ENCODE results near the gene FIZ1.
"Not testable (repeated sequence)": the region's sequence is repeated elsewhere in the genome, so short reads cannot be mapped to it uniquely, and the experiment has no call there.

FIZ1 gene

DNA sequence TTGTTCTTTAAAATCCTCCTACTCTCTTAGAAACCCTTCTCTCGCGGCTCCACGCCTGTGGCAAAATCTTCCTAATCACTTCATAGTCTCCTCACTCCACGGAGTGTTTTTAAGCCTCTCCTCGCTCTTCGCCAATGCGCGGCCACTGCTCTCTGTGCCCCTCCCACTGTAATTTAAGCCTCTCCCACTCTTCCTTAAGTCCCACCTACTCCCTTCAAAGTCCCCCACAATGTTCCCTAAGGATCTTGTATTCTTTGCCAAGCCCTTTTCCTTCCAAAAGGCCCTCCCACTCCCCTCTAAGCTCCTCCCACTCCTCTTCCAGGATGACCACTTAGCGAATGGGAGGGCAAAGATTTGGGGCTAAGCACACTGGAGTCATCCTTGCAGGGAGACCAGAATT lies 1.3 kb downstream of the FIZ1 start:
- no peak for DNase-seq

DNA sequence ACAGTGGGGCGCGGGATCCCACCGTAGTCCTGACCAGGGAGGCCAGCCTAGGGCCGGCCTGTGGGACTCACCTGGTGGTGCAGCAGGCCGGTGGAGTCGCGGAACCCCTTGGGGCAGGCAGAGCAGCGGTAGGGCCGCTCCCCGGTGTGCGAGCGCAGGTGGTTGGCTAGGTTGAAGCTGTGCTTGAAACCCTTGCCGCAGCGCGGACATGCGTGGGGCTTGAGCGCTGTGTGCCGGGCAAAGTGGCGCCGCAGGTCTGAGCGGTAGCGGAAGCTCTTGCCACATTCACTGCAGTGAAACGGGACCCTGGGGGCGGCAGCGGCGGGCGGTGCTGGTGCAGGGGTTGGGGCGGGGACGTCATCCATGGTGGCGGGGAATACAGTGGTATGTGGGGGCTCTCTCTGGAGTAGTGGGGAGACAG lies 1.8 kb downstream of the FIZ1 start:
- no peak for DNase-seq

DNA sequence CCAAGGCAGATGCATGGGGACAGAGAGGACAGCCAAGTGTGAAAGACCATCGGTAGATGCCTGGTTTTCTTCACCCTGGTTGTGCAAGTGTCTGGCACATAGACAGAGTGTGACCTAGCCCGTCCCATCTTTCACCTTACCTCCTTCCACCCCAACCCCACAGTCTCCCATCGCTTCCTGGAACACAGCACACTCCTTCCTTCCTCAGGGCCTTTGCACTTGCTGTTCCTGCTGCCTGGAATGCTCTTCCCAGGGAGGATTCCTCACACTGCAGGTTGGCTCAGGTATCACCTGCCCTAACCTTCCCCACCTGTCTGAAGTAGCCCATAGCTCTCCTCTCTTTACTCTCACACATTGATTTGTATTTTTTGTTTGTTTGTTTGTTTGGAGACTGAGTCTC lies 3.0 kb downstream of the FIZ1 start:
- DNase-seq = no peak

DNA sequence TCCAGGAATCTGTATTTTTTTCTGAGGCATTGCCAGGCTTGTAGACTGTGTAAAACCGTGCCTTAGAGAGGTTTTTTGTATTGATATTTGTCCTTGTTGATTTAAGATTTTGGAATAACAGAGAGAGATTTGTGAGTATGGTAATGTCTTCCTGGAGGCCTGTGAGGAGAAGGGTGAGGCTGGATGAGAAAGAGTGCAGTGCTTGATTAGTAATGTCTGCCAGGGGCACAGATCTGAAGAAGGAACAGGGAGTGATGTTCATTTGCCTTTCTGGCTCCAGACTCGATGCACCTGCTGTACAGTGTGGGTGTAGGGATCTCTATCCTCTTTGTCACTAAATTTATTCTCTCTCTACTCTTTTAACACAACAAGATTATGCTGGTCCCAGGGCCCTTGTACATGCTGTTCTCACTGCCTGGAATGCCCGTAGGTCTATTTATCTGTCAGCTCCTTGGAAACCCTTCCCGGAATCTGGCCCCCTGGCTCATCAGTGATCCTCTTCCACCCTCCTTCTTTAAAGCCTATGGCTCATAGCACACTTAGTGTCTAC lies 4.2 kb downstream of the FIZ1 start:
- no peak for DNase-seq

DNA sequence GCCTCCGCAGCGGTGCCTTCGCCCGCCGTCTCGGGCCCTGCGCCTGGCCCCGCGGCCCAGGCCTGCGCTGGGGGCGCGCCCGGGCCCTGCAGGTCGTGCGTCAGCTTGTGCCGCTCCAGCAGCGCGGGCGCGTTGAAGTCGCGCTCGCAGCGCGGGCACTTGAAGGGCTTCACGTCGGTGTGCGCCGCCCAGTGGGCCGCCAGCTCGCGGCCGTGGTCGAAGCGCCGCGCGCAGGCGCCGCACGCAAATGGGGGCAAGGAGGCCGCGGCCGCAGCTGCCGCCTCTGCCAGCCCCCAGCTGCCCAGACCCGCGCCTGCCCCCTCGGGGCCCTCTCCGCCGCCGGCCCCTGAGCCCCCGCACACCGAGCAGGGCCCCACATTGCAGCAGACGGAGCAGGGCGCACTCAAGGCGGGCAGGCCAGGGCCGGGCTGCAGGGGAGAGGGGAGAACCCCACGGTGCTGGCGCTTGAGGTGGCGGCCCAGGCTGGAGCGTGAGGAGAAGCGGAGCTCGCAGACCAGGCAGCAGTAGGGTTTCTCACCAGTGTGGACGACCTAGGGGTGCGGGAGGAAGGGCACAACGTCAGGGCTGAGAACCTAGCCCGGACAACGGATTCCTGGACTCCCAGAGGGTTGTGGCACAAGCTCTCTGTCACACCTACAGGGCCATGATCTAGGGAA lies 6.1 kb downstream of the FIZ1 start:
- no peak for DNase-seq

DNA sequence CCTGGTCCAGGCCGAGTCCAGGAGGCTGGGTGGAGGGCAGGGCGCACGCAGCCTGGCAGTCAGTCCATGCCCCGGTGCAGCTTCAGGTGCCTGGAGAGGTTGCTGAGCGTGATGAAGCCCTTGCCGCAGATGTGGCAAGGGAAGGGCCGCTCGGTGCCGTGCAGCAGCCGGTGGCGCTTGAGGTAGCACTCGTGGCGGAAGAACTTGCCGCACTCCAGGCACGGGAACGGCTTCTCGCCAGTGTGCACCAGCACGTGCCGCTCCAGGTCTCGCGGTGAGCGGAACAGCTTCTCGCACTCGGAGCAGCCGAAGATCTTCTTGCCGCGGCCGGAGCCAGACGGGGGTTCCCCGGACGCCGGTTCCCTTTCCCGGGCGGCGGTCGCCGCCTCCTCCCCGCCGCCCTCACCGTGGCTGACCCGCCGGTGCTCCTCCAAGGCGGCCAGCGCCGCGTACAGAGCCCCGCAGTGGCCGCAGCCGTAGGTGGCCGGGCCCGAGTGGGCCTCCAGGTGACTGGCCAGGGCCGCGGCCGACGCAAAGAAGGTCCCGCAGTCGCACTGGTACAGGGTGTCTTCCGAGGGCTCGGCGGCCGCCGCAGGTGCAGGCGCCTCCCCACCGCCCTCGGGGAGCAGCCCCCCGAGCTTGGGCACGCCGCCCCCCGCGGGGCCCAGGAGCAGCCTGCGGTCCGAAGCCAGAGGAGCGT lies 6.8 kb downstream of the FIZ1 start:
- DNase-seq = no peak

DNA sequence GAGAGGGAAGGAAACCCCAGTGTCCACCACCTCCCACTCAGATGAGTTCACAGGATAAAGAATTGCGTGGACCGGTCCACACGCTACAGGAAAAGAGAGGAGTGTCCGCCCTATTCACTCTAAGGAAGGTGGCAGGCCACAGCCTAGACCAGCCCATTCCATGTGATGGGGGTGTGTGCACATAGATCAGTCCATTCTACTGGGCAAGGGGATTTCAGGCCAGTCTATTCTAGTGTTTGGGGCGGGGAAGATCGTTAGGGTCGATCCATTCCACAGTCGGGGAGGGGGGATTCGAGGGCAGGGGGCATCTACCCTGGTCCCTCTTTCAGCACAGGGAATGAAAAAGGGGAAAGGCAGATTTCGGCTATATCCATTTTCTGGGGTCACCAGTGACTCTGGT lies 7.8 kb downstream of the FIZ1 start:
- no peak for DNase-seq

DNA sequence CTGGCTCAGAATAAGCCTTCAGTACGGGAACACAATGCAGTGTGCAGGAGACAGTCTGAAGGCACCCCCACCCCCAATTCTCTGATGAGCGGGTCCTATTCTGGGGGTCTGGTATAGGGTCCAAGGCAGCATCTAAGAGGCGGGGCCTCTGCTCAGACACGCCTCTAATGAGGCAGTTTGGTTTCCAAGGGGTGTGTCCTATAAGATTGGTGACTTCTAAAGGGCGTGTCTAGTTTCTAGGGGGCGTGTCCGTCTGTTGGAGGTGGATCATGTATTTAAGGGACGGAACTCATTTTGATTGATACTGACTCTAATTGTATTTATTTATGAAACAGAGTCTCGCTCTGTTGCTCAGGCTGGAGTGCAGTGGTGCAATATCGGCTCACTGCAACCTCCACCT lies 8.7 kb downstream of the FIZ1 start:
- DNase-seq = no peak

DNA sequence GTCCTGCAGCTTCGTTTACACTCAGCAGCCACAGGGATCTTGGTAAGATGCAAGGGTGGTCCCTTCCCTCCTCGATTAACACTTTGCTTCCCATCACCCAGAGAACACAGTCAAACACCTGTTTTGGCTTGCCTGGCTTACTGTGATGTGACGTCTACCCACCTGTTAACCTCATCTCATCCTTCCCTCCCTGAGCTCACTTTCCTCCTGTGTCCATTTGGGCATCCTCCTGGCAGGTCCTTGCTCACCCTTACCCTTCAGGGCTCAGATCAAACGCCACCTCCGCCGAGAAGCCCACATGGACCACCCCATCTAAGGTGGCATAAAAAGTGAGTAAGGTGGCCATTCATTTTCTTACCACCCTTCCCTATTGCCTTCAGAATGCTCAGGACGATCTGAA lies 9.2 kb downstream of the FIZ1 start:
- DNase-seq = no peak

DNA sequence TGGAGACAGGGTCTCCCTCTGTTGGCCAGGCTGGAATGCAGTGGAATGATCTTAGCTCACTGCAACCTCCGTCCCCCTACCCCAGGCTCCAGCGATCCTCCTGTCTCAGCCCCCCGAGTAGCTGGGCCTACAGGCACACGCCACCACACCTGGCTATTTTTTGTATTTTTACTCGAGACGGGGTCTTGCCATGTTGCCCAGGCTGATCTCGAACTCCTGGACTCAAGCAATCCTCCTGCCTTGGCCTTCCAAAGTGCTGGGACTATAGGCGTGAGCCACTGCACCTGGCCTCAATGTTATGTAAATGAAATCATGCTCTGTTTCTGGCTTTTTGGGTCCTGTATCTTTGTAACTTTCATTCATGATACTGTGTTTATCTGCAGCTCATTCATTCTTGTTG lies 10.6 kb downstream of the FIZ1 start:
- DNase-seq = no peak

DNA sequence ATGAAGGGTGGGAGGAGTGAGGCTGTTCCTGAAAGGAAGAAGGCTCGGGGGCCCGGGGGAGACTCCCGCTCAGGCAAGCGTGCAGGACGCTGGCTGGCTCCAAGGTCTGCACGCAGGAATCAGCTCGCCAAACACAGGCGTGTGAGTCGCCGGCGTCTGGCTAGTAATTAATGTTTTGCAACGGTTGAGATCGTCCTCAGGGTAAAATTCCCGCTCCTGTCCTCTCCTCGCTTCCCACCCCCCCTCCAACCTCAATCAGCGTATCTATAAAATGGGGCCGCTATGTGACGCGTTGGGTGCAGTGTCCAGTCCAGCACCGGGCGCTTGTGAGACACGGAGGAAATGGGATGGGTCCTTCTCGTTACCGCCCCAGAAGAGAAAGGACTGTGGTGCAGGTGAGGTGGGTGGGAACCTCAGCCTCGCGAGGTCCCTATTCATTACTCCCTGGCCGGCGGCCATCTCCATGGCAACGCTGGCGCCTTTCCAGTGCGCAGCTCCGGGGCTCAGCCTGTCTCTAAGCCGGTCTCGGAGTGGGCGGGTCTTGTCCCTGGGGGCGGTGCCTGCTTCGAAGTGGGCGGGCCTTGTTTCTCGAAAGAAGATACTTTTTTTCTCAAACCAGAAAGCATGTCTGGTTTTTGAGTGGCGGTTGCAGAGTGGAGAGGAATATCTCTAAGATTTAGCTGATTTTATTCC lies 12.2 kb downstream of the FIZ1 start:
- DNase-seq = peak; percentile 33 to 95 (median 82)

DNA sequence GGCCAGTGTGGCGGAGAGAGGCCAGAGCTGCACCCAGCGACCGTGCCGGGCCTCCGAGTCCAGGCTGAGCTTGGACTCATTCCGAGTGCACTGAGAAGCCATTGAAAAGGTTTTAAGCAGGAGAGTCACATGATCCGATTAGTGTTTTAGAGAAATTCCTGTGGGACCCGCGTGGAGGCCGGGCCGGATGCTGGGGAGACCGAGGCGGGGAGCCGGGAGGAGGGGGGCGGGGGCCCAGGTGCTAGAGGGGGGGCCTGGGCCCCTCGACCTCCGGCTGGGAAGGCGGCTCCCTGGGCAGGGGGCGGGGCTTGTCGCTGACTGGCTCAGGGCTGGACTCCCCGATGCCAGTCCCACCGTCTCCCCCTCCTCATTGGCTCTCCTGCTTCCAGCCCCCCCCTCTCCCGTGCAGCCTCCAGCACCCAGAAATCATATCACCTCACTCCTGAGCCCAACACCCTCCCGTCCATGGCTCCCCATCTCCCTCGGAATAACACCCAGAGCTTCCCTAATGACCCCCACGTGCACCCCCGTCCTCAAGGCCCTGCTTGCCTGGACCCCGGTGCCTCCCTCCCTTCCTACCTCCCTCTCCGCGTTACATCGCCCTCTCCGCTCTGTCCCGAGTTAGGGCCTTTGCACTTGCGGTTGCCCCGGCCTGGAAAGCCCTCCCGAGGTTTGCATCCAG lies 13.5 kb downstream of the FIZ1 start:
- peak; percentile 6 to 90 (median 66) for DNase-seq

DNA sequence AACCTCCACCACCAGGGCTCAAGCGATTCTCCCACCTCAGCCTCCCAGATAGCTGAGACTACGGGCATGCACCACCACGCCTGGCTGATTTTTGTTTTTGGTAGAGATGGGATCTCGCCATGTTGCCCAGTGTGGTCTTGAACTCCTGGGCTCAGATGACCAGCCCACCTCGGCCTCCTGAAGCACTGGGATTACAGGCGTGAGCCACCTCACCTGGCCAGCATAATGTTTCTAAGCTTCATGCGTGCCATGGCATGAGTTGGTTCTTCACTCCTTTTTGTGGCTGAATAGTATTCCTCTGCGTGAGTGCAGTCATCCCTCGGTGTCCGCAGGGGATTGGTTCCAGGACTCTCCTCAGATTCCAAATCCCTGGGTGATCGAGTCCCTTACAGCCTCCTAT lies 14.4 kb downstream of the FIZ1 start:
- no peak for DNase-seq

DNA sequence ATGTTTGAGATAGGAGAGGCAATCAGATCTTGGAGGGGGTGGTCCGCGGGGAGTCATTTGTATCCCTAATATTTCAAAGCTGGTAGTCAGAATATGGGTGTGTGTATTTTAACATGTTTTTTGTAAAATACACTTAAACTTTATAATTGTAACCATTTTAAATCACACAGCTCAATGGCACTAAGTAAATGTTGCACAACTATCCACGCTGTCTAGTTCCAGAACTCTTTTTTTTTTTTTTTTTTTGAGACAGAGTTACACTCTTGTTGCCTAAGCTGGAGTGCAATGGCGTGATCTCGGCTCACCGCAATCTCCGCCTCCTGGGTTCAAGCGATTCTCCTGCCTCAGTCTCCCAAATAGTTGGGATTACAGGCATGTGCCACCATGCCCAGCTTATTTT lies 15.4 kb downstream of the FIZ1 start:
- DNase-seq = not testable (repeated sequence)

DNA sequence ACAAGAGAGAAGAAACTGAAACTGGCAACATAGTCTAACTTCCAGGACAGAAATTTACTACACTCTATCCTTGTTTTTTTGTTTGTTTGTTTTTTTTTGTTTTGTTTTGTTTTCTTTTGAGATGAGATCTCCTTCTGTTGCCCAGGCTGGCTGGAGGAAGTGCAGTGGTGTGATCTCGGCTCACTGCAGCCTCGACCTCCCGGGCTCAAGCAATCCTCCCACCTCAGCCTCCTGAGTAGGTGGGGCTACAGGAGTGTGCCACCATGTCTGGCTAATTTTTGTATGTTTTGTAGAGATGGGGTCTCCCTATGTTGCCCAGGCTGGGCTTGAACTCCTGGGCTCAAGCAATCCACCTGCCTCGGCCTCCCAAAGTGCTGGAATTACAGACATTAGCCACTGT lies 17.0 kb downstream of the FIZ1 start:
- not testable (repeated sequence) for DNase-seq

DNA sequence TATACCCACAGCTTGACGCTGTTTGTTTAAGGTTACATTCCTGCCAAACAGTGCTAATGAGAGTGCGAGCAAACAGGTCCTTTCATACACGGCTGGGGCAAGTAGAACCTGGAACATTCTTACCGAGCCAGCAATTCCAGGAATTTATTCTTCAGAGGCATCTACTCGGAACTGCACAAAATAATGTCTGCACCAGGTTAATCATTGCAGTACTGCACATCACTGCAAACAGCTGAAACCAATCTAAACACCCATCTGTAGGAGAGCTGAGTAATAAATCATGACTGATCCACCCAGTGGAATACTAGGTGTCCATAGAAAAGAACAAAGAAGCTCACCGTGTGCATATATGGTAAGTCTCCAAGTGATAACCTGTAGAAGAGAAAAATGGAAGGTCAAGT lies 17.5 kb downstream of the FIZ1 start:
- DNase-seq = no peak

DNA sequence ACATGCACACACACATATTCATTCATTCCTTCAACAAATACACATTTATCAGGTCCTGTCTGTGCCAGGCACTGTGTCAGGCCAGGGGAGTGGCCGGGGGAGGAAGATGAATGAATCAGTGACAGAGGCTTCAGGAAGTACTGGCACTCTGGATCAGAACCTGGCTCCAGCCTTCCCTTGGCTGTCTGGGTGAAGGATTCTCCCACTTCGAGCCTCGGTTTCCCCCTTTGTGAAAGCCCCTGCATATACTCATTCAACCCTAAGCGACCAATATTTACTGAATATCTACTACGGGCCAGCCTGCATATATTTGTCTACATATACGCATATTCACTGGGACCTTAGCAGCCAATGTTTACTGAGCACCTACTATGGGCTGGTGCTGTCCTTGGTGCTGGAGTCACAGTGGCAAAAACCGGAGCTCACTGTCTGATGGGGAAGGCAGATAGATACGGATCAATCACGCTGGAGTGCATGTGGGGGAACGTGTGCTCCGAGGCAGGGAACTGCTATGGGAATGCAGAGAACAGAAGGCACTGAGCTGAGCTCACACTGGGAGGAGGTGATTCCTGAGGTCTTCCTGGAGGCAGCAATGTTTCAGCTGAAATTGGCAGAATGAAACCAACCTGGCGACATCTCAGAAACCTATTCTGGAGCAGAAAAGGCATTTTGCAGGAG lies 18.0 kb downstream of the FIZ1 start:
- peak in 2 of 56 donors; percentile 8 to 39 for DNase-seq

DNA sequence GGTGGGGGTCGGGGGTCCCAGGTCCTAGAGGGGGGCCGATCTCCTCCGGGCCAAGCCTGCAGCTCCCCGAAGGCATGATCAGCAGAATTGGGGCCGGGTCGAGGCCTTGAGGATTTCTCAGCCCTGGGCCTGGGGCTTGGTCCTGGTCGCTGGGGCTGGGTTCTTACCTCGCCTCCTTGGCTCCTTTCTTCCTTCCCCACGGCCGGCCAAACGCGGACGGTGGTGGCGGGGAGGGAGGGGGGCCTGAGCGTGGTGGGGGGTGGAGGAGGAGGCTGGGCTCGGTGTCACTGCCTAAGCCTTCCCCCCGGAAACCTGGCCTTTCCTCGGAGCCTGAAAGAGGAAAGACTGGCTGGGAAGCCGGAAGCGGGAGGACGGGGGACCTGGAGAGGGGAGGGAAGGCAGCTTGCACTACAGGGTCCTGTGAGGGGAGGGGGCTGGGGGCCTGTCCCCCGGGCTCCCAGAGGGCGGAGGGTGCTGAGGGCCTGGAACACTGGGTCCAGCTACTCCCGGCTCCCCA lies 18.6 kb downstream of the FIZ1 start, which contains the start of gene ZNF579:
Gene ZNF579 (minus strand): TSS at position 221 of the 517 bp plus-strand sequence. CDS start 1,209 bp downstream, outside the sequence.
- DNase-seq = peak; percentile 26 to 93 (median 82)

DNA sequence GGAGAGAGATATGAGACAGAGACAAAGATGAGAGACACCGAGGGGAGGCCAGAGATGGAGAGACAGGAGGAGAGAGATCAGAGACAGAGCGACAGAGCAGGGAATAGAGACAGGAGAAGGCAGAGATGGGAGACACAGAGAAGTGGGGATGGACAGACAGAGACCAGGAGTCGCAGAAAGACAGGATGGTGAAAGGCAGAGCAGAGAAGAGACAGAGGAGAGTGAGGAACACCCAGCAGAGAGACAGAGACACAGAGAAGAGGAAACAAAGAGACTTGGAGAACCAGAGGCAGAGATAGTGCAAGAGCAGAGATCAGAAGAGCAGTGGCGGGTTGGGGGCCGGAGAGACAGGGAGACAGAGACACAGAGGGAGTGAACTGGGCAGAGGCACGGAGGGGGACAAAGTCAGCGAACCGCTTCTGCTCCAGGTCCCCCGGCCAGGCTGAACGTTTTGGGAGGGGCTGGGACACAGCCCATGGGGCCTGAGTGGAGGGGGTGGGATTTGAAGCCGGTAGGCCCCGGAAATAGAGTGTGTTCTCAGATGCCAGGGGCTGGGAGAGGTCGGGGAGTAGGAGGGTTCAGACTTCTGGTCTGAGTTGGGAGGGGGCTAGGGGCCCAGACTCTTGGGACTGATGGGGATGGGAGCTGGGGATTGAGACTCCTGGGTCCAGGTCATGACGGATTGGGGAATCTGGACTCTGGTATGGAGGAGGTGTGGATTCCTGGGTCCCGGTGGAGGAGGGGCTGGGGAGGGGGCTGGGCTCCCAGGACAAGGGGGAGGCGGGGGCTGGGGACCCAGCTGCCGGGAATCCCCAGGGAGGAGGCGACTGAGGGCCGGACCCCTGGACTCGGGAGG lies 19.3 kb downstream of the FIZ1 start:
- peak in 9 of 56 donors; percentile 29 to 46 (median 33) for DNase-seq

Measured in nucleus accumbens (tissue), 56 donors.